Fibroblast of villous mesenchyme (primary cell): Measurements from ENCODE around the gene WNK2. TPM values are rescaled to one million over a fixed set of nuclear protein-coding genes. Genes with fewer than 3 reads are reported as not detected.

Source experiments
- DNase-seq: peaks from one replicate; pipeline ENCODE4 v3.0.0-alpha.2; 2010; ENCODE audit warnings: low read depth
- H3K4me3 ChIP-seq: 2 replicates; pipeline ENCODE4 v1.5.1; 2011; ENCODE audit warnings: low read depth, mild to moderate bottlenecking, low read length
- total RNA-seq: library from RNA; depleted of rRNA; stranded (reverse); fragments of >200 nt; gene quantifications from 2 replicates; pipeline ENCODE4 v1.2.3, GENCODE V29; 2012
- TF ChIP-seq, protein P1 (sequence below): IDR thresholded peaks from 2 replicates; pipeline ENCODE4 v1.5.1; 2012; ENCODE audit warnings: low read depth, mild to moderate bottlenecking, low read length; ENCODE audit not compliant: insufficient read depth

Gene WNK2
- total RNA-seq, 1 donor: not detected

DNA sequence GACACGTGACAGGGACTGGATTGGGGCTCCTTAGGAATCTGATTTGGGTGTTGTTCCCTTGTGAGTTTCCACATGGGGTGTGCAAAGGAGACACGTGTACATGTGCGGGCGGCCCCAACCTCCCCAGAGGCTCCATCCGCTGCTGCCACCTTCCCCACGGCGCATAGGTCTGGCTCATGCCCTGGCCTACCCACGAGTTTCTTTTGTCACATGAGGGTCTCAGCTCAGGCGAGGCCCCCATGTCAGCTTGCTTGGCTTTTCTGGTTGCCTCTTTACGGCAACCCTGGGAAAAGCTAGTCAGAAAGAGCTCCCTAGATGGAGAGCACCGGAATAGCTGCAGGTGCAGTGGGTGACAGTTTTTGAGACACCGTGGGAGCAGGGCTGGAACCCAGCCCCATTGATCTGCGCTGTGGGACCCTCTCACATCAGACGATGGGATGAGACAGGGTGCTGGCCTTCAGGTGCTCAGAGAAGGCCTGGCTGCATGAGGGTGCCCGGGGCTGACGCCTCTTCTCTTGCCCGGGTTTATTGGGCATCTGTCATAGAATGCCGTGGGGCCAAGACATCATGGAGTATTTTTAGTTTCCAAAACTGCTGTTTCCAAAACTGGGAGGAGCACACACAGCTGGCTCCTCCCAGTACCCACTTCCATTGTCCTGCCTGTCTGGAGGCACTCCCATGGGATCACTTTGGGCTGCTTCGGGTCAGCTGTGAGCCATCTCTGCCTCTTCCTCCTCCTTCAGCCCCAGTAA, 107.8 kb downstream of the WNK2 start:
- no peak for DNase-seq
- TF ChIP-seq, protein P1, sequence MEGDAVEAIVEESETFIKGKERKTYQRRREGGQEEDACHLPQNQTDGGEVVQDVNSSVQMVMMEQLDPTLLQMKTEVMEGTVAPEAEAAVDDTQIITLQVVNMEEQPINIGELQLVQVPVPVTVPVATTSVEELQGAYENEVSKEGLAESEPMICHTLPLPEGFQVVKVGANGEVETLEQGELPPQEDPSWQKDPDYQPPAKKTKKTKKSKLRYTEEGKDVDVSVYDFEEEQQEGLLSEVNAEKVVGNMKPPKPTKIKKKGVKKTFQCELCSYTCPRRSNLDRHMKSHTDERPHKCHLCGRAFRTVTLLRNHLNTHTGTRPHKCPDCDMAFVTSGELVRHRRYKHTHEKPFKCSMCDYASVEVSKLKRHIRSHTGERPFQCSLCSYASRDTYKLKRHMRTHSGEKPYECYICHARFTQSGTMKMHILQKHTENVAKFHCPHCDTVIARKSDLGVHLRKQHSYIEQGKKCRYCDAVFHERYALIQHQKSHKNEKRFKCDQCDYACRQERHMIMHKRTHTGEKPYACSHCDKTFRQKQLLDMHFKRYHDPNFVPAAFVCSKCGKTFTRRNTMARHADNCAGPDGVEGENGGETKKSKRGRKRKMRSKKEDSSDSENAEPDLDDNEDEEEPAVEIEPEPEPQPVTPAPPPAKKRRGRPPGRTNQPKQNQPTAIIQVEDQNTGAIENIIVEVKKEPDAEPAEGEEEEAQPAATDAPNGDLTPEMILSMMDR: no peak

DNA sequence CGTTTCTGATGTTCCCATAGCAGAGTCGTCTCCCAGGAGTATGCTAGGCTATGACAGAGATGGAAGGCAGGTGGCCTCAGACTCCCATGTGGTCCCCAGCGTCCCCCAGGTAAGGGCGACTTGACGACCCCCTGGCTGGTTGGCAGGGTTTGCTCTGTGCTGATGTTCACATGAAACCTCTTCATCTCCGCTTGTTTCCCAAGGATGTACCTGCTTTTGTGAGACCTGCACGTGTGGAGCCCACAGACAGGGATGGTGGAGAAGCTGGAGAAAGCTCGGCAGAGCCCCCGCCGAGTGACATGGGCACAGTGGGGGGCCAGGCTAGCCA, 108.3 kb downstream of the WNK2 start:
- no peak for DNase-seq
- no peak overlapping the region for H3K4me3 ChIP-seq
- TF ChIP-seq, protein P1: no peak

More for the DNA sequence above, 107.8 kb downstream of the WNK2 start:
- no peak overlapping the region for H3K4me3 ChIP-seq

DNA sequence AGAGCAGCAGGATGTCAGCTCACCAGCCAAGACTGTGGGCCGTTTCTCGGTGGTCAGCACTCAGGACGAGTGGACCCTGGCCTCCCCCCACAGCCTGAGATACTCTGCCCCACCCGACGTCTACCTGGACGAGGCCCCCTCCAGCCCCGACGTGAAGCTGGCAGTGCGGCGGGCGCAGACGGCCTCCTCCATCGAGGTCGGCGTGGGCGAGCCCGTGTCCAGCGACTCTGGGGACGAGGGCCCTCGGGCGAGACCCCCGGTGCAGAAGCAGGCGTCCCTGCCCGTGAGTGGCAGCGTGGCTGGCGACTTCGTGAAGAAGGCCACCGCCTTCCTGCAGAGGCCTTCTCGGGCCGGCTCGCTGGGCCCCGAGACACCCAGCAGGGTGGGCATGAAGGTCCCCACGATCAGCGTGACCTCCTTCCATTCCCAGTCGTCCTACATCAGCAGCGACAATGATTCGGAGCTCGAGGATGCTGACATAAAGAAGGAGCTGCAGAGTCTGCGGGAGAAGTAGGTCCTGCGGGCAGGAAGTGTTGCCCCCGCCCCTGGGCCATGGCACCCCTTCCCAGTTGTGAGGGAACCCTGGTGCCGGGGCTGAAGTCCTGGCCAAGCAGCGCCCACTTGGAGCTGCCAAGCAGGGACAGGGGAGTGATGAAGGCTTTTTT, 108.9 kb downstream of the WNK2 start:
- no peak overlapping the region for H3K4me3 ChIP-seq
- no peak for DNase-seq
- TF ChIP-seq, protein P1: no peak

DNA sequence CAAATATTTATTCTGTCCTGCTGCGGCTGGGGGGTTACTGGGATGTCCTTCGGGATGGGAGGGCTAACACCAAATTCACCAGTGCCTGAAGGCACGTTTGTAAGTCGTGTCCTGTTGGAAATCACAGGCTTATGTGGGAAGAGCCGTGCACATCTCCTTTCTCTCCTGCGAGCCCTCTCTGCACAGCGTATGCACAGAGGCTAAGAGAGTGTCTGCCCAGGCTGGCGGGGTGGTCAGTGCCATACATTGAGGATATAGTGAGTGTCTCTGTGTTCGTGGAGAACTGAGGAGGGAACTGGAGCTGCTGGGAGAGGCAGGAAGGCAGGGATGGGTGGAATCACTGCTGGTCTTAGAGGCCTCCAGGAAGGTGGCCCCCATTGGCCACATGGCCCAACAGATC, 110.1 kb downstream of the WNK2 start:
- TF ChIP-seq, protein P1: no peak
- DNase-seq: no peak

GRCh38 chr9:93295031-93295430, 111.1 kb downstream of the WNK2 start:
- TF ChIP-seq, protein P1: no peak
- peak; percentile 29 for DNase-seq
- H3K4me3 ChIP-seq: no peak overlapping the region

More for the DNA sequence above, 110.1 kb downstream of the WNK2 start:
- H3K4me3 ChIP-seq: no peak overlapping the region

DNA sequence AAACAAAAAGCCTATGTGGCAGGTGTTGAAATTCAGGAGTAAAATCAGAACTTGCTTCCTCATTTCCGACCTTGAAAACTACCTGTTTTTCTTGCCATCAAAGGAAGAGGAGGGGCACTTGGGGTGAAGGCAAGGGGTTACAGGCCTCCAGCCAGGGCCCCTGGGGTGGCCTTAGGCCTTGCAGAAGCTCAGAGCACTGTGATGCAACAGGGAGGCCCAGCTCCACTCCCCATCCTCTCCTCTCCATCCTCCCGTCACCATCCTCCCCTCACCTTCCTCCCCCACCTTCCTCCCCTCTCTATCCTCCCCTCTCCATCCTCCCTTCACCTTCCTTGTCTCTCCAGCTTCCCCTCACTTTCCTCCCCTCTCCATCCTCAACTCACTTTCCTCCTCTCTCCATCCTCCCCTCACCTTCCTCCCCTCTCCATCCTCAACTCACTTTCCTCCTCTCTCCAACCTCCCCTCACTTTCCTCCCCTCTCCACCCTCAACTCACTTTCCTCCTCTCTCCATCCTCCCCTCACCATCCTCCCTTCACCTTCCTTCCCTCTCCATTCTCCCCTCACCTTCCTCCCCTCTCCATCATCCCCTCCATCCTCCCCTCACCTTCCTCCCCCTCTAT, 111.6 kb downstream of the WNK2 start:
- TF ChIP-seq, protein P1: no peak
- DNase-seq: no peak
- H3K4me3 ChIP-seq: no peak overlapping the region
